ENCODE measurements around the gene TUSC2. TPM values are rescaled to one million over a fixed set of nuclear protein-coding genes. Genes with fewer than 3 reads are reported as not detected.

The TUSC2 gene
- total and polyA plus RNA-seq, 2 experiments from 2014 or later: 41.6 to 71.0 TPM

- H3F3A ChIP-seq (replicated peaks; ENCODE audit: low read depth): peaks cover 28% of the 10 kb centered on the region; the same call in 1 of the 2 replicates
- no peak overlapping the region for H2AFZ ChIP-seq
- H3K4me2 ChIP-seq: peak overlapping the region; percentile 99; the same call in 1 of the 2 replicates
- H3K27ac ChIP-seq (ENCODE audit: low read depth): no peak overlapping the region
- H3K4me1 ChIP-seq (ENCODE audit: insufficient read depth): peaks cover 24% of the 10 kb centered on the region
- peaks cover 34% of the 10 kb centered on the region for H3K79me2 ChIP-seq (replicated peaks; ENCODE audit: insufficient read depth)
- H3K4me3 ChIP-seq: no peak overlapping the region
- Mint-ChIP-seq H3K36me3 (ENCODE audit: low read depth) (peaks cover 32% of the 10 kb centered on the region), H3K9me3 (no peaks in the 10 kb centered on the region), H3K27ac (no peak overlapping the region), H3K4me1 (peaks cover 46% of the 10 kb centered on the region), H3K27me3 (ENCODE audit: insufficient read depth, low read depth, poor library complexity) (peaks cover 16% of the 10 kb centered on the region), H3K4me3 (no peak overlapping the region; the same call in 1 of the 3 replicates)
- no peaks in the 10 kb centered on the region for H3K27me3 ChIP-seq (ENCODE audit: insufficient read depth)
- peaks cover 13% of the 10 kb centered on the region; the same call in 1 of the 2 replicates for H4K20me1 ChIP-seq (replicated peaks; ENCODE audit: insufficient read depth)
- no peaks in the 10 kb centered on the region for H3K9me2 ChIP-seq (ENCODE audit: insufficient read depth)
- peaks cover 8% of the 10 kb centered on the region for H3K36me3 ChIP-seq (ENCODE audit: insufficient read depth)
- no peak for DNase-seq (ENCODE audit: low spot score)
- TF ChIP-seq STAT1 (IDR thresholded peaks at IDR 0.05; ENCODE audit: unreplicated experiment): no peak
- no peak for TF ChIP-seq NANOG (IDR thresholded peaks at IDR 0.05; ENCODE audit: borderline replicate concordance)
- no peak for TF ChIP-seq EZH2 (IDR thresholded peaks at IDR 0.05; ENCODE audit: low read depth, unreplicated experiment)
- TF ChIP-seq ETS1 (IDR thresholded peaks at IDR 0.05): no peak
- TF ChIP-seq ZNF114 (CRISPR knock-in tag; IDR thresholded peaks at IDR 0.05): no peak
- no peak for TF ChIP-seq CTCF (conservative IDR thresholded peaks at IDR 0.05; ENCODE audit: low read depth in 2 of 2)
- no peak for TF ChIP-seq CREB1 (CRISPR knock-in tag; IDR thresholded peaks at IDR 0.05; ENCODE audit: low read depth)
- TF ChIP-seq POLR2AphosphoS5 (IDR thresholded peaks at IDR 0.05; ENCODE audit: low read depth): no peak
- TF ChIP-seq JUNB (IDR thresholded peaks at IDR 0.05; ENCODE audit: unreplicated experiment): no peak
- TF ChIP-seq ZNF462 (CRISPR knock-in tag; IDR thresholded peaks at IDR 0.05): no peak
- no peak for TF ChIP-seq ZNF331 (CRISPR knock-in tag; IDR thresholded peaks at IDR 0.05; ENCODE audit: low read depth)
- no peak for TF ChIP-seq REST (IDR thresholded peaks at IDR 0.05; ENCODE audit: unreplicated experiment)
- ATAC-seq: no peak
Measured at GRCh38 chr3:50323614-50324199, 4.3 kb downstream of the TUSC2 start.

Measured in GM23338 (cell line).